Uterus (tissue), 2 donors: ENCODE results near the gene EXD1.
"Not testable (repeated sequence)": the region's sequence is repeated elsewhere in the genome, so short reads cannot be mapped to it uniquely, and the experiment has no call there.

Source experiments
- POLR2A ChIP-seq, 2 donors: fragments of 450-650 bp; IDR thresholded peaks; one replicate each; pipeline ENCODE4 v1.6.1; 2016; ENCODE audit warnings: antibody characterized with exemption in 2 of 2, mild to moderate bottlenecking in 1 of 2, moderate library complexity in 1 of 2
- TF ChIP-seq, protein P1 (sequence below), 4 experiments: fragments of 200-600 bp in 2 of 4; fragments of 450-650 bp in 2 of 4; sonication (generic) in 2 of 4; IDR thresholded peaks; one replicate each; pipeline ENCODE4 v1.5.1; 2016 to 2019; ENCODE audit warnings: antibody characterized with exemption in 4 of 4, mild to moderate bottlenecking in 2 of 4, moderate library complexity in 1 of 4

DNA sequence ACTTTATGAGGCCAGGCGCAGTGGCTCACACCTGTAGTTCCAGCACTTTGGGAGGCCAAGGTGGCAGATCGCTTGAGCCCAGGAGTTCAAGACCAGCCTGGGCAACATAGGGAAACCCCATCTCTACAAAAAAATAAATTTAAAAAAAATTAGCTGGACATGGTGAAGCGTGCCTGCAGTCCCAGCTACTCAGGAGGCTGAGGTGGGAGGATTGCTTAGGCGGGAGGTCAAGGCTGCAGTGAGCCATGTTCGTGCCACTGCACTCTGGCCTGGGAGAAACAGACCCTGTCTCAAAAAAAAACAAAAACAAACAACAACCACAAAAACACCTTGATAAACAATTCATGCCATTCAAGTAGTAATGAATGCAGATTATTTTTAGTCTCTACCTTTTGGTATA lies 4.7 kb upstream of the EXD1 start:
- TF ChIP-seq, protein P1, sequence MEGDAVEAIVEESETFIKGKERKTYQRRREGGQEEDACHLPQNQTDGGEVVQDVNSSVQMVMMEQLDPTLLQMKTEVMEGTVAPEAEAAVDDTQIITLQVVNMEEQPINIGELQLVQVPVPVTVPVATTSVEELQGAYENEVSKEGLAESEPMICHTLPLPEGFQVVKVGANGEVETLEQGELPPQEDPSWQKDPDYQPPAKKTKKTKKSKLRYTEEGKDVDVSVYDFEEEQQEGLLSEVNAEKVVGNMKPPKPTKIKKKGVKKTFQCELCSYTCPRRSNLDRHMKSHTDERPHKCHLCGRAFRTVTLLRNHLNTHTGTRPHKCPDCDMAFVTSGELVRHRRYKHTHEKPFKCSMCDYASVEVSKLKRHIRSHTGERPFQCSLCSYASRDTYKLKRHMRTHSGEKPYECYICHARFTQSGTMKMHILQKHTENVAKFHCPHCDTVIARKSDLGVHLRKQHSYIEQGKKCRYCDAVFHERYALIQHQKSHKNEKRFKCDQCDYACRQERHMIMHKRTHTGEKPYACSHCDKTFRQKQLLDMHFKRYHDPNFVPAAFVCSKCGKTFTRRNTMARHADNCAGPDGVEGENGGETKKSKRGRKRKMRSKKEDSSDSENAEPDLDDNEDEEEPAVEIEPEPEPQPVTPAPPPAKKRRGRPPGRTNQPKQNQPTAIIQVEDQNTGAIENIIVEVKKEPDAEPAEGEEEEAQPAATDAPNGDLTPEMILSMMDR (IDR thresholded peaks at IDR 0.05) = not testable (repeated sequence)
- TF ChIP-seq POLR2A (IDR thresholded peaks at IDR 0.05) = not testable (repeated sequence)
